Stimulated activated CD8-positive, alpha-beta memory T cell treated with anti-CD3 and anti-CD28 coated beads, Interleukin-4, amount 100 ng/mL, for 1 hour (primary cell): Measurements from ENCODE around the gene CSNK1D.
A peak's percentile ranks its signal among the peaks of the same experiment; 100 is the strongest.

ENCODE experiments used
- DNase-seq, 2 donors: peaks; one replicate each; pipeline ENCODE4 v3.0.0-alpha.2; 2020; ENCODE audit warnings: low read depth in 2 of 2, low spot score in 1 of 2

The CSNK1D gene

DNA sequence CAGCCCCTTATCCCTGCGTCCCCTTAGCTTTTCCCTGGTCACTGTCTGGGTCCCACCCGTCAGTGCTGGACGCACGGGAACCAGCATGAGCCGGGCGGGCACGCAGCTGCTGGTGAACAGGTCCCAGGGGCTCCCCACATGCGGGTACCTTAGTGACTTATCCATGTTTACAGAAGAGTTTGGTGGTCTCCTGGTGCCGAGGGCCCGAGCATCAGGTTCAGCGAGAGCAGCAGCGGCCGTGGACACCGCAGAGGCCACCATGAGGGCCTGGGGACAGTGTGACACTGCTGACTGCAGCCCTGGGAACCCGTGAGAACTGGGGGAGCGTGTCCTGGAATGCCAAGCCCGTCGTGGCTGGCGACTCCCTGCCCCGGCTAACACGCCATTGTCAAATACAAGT is 37.4 kb upstream of the CSNK1D start:
- no peak for DNase-seq

- no peak for DNase-seq
Observed at GRCh38 chr17:82309656-82310570, 36.4 kb upstream of the CSNK1D start.

DNA sequence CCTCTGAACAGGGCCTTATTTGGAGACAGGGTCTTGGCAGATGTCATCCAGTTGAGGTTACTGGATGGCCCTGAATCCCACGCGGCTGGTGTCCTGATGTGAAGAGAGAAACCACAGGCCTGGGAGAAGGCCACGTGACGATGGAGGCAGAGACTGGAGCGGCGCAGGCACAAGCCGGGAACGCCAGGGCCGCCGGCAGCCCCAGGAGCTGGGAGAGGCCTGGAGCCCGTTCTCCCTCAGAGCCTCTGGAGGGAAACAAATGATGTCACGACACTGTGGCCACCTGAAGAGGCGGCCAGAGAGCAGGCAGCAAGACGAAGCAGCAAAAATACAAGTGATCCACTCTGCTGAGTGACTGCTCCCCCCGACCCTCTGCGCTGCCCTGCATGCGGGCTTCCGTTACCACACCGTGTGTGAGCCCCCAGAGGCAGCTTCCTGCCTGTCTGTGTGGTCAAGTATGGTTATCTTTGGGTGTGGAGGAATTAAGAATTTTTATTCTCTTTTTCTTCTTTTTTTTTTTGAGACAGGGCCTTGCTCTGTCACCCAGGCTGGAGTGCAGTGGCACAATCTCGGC is 32.3 kb upstream of the CSNK1D start:
- no peak for DNase-seq

DNA sequence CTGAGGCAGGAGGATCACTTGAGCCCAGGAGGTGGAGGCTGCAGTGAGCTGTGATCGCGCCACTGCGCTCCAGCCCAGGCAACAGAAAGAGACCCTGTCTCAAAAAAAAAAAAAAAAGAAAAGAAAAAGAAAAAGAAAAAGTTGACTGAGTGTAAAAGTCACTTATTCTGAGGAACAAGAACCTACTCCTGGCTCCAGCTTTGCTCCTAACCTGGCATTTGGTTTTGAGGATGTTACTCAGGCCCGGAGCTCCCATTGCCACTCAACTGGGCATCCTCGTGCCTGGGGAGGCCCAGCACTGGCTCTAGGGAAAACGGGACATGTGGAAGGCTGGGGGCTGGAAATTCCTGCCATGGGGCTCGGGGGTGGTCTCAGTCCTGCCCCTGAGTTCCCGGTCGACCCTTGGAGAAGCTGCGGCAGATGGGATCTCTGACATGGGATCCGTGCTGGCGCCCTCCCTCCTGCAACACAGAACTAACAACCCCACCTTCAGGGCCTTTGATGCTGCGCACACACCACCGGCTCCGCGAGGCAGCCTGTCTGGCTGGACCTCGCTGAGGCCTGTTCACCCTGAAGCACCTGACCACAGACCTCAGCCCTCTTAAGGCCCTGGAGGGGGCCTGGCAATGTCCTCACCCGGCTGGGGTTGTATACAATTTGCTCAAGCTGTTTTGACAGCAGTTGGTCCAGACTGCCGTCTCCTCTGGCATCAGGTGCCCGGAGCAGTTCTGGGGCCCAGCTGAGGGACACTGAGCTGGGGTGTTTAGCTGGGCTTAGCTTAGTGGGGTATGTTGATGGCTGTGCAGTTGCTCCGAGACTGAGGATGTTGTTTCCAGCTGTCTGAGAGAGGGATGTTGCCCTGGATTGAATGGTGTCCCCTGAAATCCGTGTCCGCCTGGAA is 31.6 kb upstream of the CSNK1D start:
- no peak for DNase-seq

DNA sequence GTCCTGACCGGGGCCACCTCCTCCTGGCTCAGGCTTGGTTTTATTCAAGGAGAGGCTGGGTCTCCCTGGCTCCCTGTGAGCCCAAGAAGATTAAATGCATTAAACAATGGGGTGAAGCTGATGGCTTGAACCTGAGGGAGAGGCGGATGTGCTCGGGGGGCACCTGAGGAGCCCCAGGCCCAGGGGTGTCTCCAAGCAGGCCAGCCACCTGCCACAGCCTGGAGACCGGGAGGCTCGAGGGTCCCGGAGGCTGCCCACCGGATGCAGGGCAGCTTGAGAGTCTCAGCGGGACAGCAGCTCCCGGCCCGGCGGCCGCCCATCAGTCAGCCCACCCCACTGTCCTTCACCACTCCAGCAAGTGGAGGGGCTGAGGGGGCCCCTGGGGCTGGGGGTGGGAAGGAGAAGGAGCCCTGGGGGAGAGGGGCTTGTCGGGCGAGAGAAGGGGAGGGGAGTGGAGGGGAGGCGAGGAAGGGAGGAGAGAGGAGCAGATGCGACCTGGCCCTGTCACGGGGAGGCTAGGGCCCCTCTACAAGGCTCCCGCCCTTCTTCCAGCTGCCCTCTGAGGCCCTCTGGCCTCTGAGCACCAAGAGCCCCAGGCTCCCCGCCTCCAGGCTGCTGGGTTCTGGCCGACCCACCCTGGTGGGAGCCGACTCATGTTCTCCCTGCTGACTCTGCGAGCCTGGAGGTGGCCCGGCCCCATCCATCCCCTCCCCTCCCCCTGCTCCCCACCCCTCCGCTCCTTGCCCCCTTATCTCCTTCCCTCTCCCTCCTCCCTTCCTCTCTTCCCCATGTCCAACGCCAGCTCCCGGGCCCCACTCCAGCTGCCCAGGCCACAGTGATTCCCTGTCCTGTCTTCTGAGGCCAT is 30.7 kb upstream of the CSNK1D start:
- DNase-seq = no peak

DNA sequence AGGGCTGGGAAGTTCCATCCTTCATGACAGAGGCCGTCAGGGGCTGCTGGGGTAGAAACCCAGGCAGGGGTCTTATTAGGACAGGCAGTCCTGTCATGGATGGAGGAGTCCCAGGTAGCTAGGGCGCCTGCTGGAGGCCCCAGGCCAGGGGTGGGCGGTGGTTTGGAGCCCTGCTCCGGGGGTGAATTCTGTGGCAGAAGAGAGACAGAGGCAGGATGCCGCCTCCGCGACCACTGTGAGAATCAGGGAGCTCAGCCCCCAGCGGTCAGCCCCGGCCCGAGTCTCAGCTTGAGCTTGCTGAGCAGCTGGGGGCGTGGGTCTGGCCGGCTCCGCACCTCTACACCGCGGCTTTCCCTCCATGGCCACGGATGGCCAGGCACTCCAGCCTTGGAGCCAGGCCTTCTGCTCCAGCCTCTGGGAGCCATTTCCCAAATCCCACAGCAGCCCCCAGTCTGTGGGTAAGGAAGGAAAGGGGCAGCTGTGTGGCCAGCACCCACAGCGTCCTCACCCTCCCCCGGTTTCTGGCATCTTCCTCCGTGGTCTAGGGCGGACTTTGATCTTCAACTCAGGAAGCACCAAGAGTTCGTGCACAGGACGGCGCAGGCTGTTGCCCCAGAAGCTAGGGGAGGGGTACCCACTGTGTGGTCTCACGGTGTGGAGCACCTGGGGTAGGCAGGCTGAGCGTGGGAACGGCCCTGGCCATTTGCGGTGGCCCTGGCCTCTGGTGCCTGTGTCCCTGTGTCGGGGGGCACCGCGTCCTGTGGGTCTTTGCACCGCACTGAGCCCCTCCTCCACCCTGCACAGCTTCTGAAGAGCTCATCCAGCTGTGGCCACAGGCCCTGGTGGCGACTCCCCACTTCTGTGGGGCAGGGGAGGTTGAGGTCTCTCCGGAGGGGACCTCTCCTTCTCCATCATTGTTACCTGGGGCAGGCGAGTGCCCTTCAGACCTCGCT is 29.8 kb upstream of the CSNK1D start:
- no peak for DNase-seq

GRCh38 chr17:82302568-82302963 is 29.1 kb upstream of the CSNK1D start:
- DNase-seq = no peak

DNA sequence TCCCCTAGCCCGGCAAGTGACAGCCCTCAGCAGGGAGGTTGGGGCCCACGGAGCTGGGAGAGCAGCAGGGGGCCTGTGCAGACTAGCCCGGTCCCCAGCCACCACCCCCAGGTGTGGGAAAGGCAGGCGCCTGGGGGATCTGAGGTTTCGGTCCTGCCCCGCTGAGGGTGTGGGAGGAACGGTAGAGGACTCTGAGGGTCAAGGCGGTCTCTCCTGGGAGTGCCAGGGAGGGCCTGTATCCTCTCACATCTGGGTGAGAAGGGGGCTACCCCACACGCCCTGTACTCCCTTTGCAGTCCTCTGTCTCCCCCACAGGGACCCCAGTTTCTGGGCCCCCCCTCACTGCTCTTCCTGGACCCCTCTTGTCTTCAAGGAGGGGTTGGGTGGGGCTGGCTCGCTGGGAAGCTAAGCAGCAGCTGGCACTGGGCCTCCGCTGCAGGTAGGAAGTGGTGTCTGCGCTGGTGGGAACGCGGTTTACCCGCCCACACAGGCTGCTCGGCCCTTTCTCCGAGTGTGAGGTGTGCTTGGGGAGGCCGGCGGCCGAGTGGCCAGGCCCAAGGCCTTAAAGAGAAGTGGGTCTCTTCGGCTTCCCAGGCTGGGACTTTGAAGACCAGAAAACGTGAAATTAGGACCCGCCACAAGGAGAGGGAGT is 28.5 kb upstream of the CSNK1D start:
- no peak for DNase-seq

- DNase-seq = no peak
Observed at GRCh38 chr17:82301300-82301915, 27.9 kb upstream of the CSNK1D start.

DNA sequence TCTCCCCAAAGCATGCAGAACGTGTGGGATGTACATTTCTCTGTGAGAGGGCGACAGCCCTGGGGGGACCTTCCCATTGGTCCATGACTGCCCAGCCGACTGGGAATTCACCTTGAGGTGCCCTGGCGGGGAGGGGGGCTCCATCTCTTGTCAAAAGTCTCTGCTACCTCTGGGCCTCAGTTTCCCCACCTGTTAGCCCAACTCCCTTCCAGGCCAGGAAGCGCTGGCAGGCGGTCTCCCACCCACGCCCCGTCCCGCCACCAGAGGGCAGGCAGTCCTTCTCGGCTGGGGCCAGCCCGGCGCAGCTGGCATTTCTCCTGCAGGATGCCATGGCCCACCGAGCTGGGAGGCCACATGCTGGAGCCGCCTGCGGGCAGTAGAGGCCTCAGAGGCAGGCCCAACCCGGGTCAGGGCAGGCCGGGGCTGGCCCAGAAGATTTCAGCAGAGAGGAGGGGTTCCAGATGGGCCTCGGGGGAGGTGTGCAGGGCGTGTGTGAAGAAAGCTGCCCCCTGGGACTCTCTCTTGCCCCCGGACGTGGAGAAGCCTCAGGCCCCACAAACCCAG is 27.3 kb upstream of the CSNK1D start:
- peak in 1 of 2 donors; percentile 56 for DNase-seq

DNA sequence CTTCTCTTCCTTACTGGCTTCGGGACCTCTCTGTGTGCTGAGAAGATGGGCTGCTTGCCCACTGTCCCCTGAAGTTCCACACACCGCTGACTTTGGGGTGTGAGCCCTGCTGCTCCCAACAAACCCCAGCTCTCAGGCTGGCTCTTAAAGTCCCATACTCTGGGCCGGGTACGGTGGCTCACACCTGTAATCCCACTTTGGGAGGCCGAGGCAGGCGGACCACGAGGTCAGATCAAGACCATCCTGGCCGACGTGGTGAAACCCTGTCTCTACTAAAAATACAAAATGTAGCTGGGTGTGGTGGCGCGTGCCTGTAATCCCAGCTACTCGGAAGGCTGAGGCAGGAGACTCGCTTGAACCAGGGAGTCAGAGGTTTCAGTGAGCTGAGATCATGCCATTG is 26.7 kb upstream of the CSNK1D start:
- DNase-seq = no peak

DNA sequence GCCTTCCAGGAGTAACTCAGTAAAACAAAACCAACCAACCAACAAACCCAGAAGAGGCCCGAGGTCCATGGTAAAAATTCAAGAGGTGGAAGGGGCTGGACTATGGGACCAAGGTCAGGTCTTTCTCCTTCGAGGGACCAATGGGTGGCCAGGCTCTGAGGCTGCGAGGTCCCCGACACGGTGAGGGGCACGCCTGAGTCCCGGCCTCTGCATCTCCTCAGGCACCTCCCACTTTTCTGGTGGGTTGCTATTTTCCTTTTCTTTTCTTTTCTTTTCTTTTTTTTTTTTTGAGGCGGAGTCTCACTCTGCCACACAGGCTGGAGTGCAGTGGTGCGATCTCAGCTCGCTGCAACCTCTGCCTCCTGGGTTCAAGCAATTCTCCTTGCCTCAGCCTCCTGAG is 26.0 kb upstream of the CSNK1D start:
- DNase-seq = no peak

DNA sequence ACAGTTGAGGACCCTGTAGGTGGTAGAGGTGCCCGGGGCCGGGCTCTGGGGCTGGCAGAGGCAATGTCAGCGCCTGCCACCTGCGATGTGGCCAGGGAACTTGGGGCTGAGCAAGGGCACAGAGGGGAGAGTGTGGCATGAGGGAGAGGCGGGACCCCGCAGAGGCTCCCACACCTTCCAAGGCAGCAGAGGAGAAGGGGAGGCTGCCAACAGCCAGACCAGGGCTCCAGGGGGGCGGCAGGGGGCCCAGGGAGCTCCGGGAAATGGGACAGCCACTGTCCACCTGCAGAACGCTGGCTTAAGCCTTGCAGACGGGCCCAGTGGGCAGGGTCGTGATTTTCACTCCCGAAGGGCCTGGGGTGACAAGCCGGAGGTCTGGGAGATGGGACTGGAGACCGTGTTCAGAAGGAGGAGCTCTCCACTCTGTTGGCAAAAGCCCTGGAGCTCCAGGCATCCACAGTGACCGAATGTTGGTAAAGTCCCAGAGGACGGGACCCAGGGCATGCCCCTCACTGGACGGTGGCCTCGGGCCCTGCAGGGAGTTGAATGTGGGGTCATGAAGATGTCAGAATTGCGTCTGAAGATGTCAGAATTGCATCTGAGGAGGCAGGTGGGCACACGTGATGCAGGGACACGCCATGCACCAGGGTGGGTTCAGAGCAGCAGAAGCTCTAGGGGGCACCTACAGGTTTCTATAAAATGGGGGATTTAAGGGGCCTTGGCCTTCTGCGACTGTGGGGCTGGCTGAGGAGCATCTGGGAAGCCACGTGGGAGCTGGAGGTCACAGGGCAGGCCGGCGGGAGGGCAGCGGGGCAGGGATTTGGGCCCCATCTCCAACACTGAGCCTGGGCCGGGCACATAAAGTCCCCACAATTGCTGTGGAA is 25.3 kb upstream of the CSNK1D start:
- no peak for DNase-seq

GRCh38 chr17:82297714-82298537 is 24.4 kb upstream of the CSNK1D start:
- DNase-seq = peak; percentile 87 to 90

GRCh38 chr17:82297280-82297713 is 23.8 kb upstream of the CSNK1D start:
- DNase-seq = peak; percentile 79 to 82

- no peak for DNase-seq
Observed at GRCh38 chr17:82296511-82297279, 23.2 kb upstream of the CSNK1D start.
